A172 (cell line): ENCODE data around the gene UPF3A. TPM values are rescaled to one million over a fixed set of nuclear protein-coding genes. Genes with fewer than 3 reads are reported as not detected.
"Not testable (repeated sequence)": the region's sequence is repeated elsewhere in the genome, so short reads cannot be mapped to it uniquely, and the experiment has no call there.

Experiments
- DNase-seq: peaks from one replicate; pipeline ENCODE4 v3.0.0-alpha.2; 2015; ENCODE audit warnings: low spot score
- total RNA-seq: library from RNA; depleted of rRNA; stranded (reverse); fragments of >200 nt; shearing (Covaris generic); gene quantifications from 2 replicates; pipeline ENCODE4 v1.2.3, GENCODE V29; 2014; rRNA removed

Gene UPF3A, protein sequence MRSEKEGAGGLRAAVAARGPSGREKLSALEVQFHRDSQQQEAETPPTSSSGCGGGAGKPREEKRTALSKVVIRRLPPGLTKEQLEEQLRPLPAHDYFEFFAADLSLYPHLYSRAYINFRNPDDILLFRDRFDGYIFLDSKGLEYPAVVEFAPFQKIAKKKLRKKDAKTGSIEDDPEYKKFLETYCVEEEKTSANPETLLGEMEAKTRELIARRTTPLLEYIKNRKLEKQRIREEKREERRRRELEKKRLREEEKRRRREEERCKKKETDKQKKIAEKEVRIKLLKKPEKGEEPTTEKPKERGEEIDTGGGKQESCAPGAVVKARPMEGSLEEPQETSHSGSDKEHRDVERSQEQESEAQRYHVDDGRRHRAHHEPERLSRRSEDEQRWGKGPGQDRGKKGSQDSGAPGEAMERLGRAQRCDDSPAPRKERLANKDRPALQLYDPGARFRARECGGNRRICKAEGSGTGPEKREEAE
- total RNA-seq: 28.8 and 34.6 TPM in 2 replicates

- peak; percentile 91 for DNase-seq
Measured at GRCh38 chr13:114281351-114282040, at the start of gene UPF3A. TSS of gene UPF3A (plus strand) at chr13:114281601. CDS start at chr13:114281640, 39 bp downstream.

- no peak for DNase-seq
Measured at GRCh38 chr13:114231886-114232285, 49.5 kb upstream of the UPF3A start.

- DNase-seq: no peak
Measured at GRCh38 chr13:114234266-114234644, 47.1 kb upstream of the UPF3A start.

DNA sequence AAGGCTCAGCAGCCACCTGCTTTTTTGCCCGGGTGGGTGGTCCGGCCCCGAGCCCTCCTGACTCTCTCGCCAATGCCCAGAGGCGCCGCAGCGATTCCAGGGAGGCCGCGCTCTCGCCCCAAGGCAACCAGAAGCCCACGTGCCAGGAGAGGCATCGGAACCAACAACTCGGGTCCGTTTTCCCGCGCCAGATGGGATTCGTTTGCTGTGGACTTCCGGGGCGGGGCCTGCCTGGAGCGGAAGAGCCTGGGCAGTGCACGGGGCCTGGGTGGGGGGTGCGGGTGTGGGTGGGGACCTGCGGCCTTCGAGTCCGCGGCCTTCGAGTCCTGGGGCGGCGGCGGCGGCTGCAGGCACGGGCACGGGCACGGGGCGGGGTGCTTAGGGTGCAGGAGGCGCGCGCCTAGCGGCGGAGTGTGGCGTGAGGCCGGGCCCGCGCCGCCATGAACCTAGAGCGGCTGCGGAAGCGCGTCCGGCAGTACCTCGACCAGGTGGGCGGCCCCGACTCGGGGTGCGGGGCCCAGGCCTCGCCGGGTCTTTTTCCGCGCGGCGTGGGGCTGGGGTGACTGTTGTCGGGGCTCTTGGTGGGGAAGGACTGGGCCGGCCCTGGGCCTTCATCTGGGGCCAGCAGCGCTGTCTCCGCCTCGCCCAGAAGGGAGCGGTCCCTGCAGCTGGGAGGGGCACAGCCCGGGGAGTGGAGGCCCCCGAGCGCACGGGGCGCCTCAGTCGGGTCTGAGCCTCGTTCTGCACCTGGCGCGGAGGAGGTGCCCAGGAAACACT, 46.6 kb upstream of the UPF3A start, which contains the start of gene CDC16:
Gene CDC16 (plus strand): TSS at position 253 of the 777 bp plus-strand sequence. CDS start 188 bp downstream, at position 441.
- DNase-seq: peak; percentile 90

- no peak for DNase-seq
Measured at GRCh38 chr13:114235697-114236096, 45.7 kb upstream of the UPF3A start.

DNA sequence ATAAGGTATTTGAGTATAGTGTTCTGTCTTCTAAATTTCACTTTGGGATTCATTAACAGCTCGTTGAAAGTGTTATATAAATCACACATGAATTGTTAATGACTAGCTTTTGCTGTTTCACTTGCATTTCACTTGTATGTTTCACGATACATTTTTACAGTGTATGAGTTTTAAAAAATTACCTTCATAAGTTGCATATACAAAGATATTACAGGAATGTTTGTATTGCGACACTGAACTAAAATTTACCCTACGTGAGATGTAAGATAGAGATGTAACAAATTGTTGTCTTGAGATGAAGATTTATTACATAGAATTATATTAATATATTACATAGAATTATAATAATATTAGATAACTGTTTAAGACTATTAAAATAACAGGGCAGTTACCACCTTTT, 45.2 kb upstream of the UPF3A start:
- no peak for DNase-seq

GRCh38 chr13:114237415-114238112, 43.8 kb upstream of the UPF3A start:
- DNase-seq: no peak

GRCh38 chr13:114241918-114242317, 39.5 kb upstream of the UPF3A start:
- DNase-seq: no peak

DNA sequence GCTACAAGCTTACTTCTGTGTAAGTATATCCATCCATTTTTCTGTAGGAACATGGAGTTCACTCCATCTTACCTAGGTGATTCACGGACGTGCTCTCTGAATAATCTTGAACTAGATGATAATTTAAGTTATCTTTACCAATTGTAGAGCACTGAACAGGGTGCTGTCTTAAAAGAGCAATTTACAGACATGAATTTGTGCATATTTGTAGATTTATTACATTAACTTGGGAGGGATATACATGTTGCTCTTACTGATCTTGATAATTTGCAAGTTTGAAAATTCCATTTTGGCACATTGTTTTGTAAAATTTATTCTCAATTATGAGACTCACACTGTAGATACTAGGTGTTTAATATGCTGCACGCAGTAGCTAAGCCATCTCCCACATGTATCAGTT, 37.4 kb upstream of the UPF3A start:
- DNase-seq: no peak

DNA sequence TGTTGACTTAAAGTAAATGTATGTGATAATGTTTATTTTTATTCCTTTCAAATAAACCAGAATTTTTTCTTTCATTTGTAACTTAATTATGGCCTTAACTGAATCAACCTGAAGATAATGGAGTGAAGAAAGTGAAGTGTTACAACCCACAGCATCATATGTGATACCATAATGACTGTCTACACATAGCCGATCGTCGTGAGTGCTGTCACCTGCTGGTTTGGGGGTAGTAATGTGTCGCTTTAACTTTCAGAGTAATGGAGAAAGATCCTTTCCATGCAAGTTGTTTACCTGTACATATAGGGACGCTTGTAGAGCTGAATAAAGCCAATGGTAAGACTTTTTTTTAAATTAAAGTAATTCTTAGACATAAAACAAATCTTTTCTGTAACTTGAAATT, 36.8 kb upstream of the UPF3A start:
- DNase-seq: no peak

DNA sequence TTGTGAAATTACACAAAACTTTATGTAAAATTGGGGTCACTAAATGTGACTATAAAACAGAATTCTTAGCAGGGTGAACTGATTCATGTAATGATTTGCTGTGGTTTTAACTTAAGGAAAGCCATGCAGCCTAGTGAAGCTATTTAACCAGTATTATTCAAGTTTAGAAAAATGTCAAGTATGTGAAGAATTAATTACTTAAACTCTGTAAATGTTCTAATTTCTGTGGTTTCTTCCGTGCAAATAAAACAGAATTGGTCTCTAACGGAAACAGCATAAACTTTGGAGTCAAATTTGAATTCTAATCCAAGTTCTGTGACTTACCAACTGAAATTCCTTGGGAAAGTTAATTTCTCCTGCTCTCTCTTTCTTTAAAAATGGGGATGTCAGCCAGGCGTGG, 33.4 kb upstream of the UPF3A start:
- DNase-seq: peak; percentile 21

GRCh38 chr13:114249077-114249476, 32.3 kb upstream of the UPF3A start:
- no peak for DNase-seq

GRCh38 chr13:114251639-114252440, 29.6 kb upstream of the UPF3A start:
- not testable (repeated sequence) for DNase-seq

DNA sequence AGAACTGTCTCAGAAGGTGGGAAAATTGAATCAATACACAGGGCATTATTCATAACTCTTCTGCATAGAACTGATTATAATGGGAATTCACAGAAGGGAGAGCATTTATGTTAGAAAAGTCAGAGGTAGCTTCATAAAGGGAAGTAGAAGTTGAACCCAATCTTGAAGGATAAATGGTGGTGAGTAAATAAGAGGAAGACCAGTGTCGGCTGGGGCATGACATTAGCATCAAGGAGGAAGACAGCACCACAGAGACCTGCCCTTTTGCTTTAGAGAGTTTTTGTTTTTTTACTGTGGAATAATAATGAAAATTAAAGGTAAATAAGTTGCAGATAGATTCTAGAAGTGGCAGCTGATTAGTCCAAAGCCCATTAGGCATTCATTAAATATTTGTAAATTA, 24.9 kb upstream of the UPF3A start:
- no peak for DNase-seq

- DNase-seq: no peak
Measured at GRCh38 chr13:114257014-114257413, 24.4 kb upstream of the UPF3A start.

- DNase-seq: no peak
Measured at GRCh38 chr13:114258589-114258988, 22.8 kb upstream of the UPF3A start.

DNA sequence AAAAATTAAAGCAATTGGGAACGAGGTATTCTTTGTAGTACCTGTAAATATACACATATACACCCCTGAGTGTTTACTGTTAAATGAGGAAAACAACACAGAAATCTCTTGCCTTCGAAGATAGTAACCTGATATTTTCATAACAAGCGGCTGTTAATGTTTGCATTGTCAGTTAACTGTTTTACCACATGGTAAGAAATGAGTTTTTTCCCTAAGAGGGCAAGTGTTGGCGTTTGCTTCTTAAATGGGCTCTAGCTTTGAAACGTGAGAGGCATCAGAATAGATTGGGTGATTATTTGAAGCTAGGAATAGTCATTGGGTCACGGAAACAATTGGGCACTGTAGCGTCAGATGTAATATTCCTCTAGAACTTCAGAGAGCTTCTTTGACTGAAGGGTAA, 22.0 kb upstream of the UPF3A start:
- no peak for DNase-seq

- DNase-seq: no peak
Measured at GRCh38 chr13:114259974-114260373, 21.4 kb upstream of the UPF3A start.

DNA sequence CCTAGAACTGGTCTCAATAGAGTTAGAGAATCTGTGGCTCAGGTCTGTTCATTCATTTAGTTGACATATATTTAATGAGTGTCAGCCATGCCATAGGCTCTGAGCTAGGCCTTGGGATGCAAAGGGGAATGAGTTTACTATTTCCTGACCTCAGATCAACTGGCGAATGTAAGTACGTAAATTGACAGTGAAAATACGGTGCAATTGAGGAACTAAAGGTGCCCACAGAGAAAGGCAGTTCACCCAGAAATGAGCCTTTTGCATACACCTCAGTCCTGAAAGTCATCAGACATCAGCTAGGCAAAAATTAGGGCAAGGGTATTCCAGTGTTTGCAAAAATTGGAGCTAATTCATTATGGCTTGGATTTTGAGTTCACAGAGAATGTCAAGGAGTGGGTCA, 20.6 kb upstream of the UPF3A start:
- no peak for DNase-seq

DNA sequence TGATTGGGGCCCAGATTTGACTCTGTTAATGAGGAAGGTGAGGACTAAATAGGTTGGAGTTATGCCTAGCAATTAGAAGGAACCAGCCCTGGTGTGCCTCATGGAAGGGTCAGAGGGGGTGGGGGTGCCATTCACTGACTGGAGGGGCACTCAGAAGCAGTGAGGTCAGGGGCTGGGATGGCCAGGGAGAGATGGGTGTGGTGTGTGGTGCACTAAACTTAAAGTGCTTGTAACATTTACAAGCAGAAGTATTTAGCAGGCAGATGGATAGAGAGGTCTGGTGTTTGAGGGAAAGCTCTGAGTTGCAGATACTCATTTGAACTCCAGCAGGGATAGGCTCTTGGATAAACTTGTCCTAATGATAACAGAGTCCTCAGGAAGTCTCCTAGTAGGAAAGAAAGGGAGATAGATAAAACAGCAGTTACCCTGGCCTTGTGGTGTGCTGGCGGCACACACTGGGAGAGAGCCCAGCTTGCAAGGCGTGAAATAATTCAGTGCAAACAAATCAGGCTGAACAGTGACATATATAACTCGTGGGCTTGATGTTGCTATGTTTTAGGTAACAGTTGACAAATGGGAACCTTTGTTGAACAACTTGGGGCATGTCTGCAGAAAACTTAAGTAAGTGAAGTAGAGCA, 20.0 kb upstream of the UPF3A start:
- no peak for DNase-seq
